HG03095 (cell line): ENCODE measurements around the gene DTD2.
"Not testable (repeated sequence)": the region's sequence is repeated elsewhere in the genome, so short reads cannot be mapped to it uniquely, and the experiment has no call there.

Experiments
- ATAC-seq: cut with Tn5 transposase; IDR thresholded peaks from one replicate; pipeline ENCODE4 v1.9.1; 2021; ENCODE audit warnings: moderate library complexity; ENCODE audit not compliant: unreplicated experiment

The DTD2 gene

DNA sequence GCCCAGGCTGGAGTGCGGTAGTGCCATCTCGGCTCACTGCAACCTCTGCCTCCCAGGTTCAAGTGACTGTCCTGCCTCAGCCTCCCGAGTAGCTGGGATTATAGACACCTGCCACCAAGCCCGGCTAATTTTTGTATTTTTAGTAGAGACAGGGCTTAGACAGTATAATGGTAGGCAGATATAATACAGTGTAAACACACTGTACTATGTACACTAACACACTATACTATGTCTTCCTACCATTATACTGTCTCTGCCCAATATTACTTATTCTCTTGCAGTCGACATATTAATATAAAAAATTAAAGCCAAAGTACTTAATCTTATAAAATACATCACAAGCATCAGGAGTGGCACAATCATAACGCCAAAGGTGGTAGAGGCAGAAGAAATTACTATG is 15.0 kb downstream of the DTD2 start:
- ATAC-seq, result no peak

- no peak for ATAC-seq
These were observed 15.8 kb downstream of the DTD2 start for GRCh38 chr14:31441273-31442111.

- no peak for ATAC-seq
These were observed 17.0 kb downstream of the DTD2 start for GRCh38 chr14:31440280-31440679.

GRCh38 chr14:31439561-31439960 is 17.7 kb downstream of the DTD2 start:
- ATAC-seq, result no peak

DNA sequence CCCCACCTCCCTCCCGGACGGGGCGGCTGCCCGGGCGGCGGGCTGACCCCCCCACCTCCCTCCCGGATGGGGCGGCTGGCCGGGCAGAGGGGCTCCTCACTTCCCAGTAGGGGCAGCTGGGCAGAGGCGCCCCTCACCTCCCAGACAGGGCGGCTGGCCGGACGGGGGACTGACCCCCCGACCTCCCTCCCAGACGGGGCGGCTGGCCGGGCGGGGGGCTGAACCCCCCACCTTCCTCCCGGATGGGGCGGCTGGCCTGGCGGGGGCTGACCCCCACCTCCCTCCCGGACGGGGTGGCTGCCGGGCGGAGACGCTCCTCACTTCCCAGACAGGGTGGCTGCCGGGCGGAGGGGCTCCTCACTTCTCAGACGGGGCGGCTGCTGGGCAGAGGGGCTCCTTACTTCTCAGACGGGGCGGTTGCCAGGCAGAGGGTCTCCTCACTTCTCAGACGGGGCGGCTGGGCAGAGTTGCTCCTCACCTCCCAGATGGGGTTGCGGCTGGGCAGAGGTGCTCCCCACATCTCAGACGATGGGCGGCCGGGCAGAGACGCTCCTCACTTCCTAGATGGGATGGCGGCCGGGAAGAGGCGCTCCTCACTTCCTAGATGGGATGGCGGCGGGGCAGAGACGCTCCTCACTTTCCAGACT is 20.1 kb downstream of the DTD2 start:
- ATAC-seq, result not testable (repeated sequence)

DNA sequence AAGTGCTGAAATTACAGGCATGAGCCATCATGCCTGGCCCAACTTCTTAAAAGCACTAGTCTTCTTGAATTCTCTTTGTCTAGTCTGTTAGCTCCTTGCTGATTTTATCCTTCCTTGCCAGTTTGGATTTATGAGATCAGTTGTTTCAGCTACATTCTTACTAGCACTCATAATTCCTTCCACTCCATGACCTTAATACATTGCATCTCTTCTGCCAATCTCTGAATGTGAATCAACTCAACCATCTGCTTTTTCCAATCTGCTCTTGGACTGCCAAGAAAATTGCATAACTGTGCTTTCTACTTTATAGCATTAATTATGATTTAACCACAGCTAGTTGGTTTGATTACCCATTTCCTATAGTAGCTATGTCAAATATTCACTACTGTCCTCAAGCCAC is 22.0 kb downstream of the DTD2 start:
- ATAC-seq, result no peak

GRCh38 chr14:31430634-31431264 is 26.6 kb downstream of the DTD2 start:
- ATAC-seq, result no peak

DNA sequence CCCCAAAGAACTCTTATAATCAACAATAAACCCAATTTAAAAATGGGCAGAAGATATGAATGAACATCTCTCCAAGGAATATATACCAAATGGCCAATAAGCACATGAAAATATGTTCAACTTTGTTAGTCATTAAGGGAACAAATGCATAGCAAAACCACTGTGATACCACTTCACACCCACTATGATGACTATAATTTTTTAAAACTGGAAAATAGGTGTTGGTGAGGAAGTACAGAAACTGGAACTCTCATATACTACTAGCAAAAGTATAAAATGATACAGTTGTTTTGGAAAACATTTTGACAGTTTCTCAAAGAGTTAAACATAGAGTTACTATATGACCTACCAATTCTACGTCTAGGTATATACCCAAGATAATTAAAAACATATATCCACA is 27.5 kb downstream of the DTD2 start:
- ATAC-seq, result no peak

- ATAC-seq, result no peak
These were observed 29.3 kb downstream of the DTD2 start for GRCh38 chr14:31428011-31428410.

DNA sequence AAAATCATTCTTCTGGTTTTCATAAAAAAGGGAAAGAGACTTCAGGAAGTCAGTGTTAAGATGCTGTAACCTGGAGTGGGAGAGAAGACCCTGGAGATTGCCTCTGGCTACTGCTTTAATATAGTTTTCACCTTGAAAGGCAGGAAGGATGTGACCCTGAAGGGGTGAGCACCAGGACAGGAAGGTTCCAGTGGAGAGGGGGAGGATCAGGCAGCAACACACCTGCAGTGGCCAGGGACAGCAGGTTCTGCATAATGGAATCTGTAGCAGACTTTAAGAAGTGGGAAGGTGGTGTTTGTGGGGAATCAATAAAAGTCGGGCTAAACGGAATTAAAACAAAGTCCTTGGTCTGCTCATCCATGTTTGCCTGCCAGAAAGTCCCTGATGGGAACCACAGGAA is 30.6 kb downstream of the DTD2 start:
- no peak for ATAC-seq

- no peak for ATAC-seq
These were observed 31.4 kb downstream of the DTD2 start for GRCh38 chr14:31425905-31426304.

DNA sequence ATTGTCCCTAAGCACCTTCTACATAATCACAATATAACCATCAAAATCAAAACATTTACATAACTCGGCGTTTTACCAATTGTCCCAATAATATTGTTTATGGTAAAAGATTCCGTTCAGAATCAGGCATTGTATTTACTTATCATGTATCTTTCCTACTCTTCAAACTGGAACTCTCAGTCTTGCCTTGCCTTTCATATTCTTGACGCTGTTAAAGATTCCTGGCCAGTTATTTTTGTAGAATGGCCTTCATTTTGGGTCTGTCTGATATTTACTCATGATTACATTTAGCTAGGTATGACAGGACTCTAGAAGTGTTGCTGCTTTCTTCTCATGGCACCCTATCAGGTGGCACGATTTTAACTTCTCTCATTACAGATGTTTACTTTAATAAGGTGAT is 36.1 kb downstream of the DTD2 start:
- ATAC-seq, result no peak

- ATAC-seq, result peak; percentile 98
These were observed 36.8 kb downstream of the DTD2 start, which contains the start of gene HEATR5A for GRCh38 chr14:31420319-31421111. HEATR5A (minus strand) TSS chr14:31420550; CDS start chr14:31402975, 17,575 bp downstream.

GRCh38 chr14:31419967-31420318 is 37.4 kb downstream of the DTD2 start:
- no peak for ATAC-seq

DNA sequence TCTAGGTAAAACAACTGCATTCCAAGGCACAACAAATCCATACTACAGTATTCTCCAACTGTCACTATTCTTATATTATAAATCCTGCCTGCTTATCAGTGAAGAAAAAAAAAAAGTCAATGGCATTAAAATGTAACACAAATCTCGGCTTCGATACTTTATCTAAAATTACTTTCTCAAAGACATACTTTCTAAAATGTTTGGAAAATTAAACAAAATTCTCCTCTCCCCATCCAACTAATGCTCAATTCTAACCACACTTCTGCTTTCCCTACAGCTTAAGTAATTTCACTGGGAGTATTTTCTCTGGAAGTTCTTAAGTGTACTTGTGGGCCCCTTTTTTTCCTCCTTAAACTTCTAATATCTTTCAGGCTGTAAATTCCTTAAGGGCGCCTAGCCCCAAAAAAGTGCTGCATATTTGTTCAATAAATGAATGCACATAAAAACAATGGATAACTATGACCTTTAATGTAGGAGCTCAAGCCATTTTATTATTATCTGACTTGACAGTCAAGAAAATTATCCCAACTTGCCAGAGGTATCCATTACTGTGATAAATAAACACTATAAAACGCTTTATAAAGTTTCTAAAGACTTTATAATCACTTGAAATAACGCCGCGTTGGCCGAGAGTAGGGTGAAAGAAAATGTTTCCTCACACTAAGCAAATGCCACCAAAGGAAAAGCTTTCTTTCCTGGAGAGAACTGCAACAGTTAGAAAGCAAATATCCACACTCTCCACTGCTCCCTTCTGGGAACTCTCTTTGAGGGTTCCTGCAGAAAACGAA is 37.9 kb downstream of the DTD2 start:
- no peak for ATAC-seq

DNA sequence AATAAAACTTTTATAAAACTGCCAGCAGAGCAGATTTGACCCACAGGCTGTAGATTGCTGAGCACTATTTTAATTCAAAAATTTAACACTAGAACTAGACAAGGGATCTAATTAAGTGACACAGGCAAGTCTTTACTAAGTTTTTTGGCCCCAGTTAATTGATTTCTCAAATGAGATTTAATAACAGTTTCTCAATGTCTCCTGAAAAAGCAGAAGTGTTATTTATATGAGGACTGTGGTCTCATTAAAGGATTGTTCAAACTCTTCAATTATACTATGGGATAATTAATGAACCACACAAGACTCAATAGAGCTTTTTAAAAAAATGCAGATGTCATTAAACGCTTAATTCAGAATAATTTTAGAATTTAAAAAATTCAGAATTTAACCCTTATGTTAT is 38.9 kb downstream of the DTD2 start:
- ATAC-seq, result no peak

DNA sequence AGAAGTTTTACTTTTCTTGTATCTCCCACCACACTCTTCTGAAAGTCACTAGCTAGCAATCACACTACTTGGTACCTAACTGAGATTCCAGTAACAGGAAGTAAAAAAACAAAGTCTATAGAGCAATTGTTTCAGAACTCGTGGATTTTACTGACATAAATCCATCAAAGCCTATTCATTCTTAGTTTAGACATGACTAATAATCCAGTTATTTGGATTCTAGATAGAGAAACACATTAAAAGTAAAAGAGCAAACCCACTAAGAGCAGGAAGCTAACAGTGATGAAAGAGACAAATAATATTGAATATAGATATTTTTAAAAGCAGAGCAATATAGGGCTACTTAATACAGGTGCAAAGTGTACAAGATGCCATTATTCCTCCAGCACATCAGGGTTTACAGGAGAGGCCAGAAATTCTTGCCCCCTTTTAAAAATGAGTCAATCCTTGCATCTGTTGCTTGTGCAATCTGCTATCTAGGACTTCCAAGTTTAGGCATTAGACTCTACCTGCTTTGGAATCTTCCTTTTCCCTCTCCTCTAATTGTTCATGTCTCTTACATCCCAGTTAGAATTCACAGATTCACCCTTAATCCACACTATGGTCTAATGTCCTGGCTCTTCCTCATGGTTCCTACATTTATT is 43.0 kb downstream of the DTD2 start:
- no peak for ATAC-seq

- ATAC-seq, result no peak
These were observed 46.0 kb downstream of the DTD2 start for GRCh38 chr14:31411218-31411727.

- no peak for ATAC-seq
These were observed 47.2 kb downstream of the DTD2 start for GRCh38 chr14:31410048-31410650.
